Upper lobe of right lung (tissue), 1 donor: ENCODE measurements around the gene RNFT1. TPM values are rescaled to one million over a fixed set of nuclear protein-coding genes. Genes with fewer than 3 reads are reported as not detected.
"Not testable (repeated sequence)": the region's sequence is repeated elsewhere in the genome, so short reads cannot be mapped to it uniquely, and the experiment has no call there.

Source experiments
- ATAC-seq: fragments of 200-7000 bp; cut with Tn5 transposase; one replicate; pipeline ENCODE4 v1.9.1; 2020; ENCODE audit warnings: mild to moderate bottlenecking, moderate library complexity
- DNase-seq: peaks from one replicate; pipeline ENCODE4 v3.0.0-alpha.2; 2020
- H3K27ac ChIP-seq: fragments of 200-600 bp; one replicate; pipeline ENCODE4 v1.8.0; 2022
- H3K27me3 ChIP-seq: fragments of 200-600 bp; one replicate; pipeline ENCODE4 v1.8.0; 2022; ENCODE audit warnings: mild to moderate bottlenecking
- H3K36me3 ChIP-seq: fragments of 200-600 bp; one replicate; pipeline ENCODE4 v1.8.0; 2022
- H3K4me1 ChIP-seq: fragments of 200-600 bp; one replicate; pipeline ENCODE4 v1.8.0; 2022
- H3K4me3 ChIP-seq: fragments of 200-600 bp; one replicate; pipeline ENCODE4 v1.8.0; 2022; ENCODE audit warnings: mild to moderate bottlenecking
- H3K9me3 ChIP-seq: fragments of 200-600 bp; one replicate; pipeline ENCODE4 v1.8.0; 2022
- intact Hi-C: fragments of 100-400 bp; cut with DNase I; formaldehyde crosslinking; loops from one replicate; pipeline ENCODE4 v1.11.0; 2022
- long read RNA-seq: library from polyadenylated mRNA; unstranded; transcript quantifications from one replicate; pipeline ENCODE4 v2.0.0, GENCODE V29; 2021
- total RNA-seq: library from RNA; stranded (reverse); fragmentation: NEBNext Ultra II Directional; extraction: Animal tissue kit (Norgen Biotek cat#: 25700); gene quantifications from one replicate; pipeline ENCODE4 v1.2.1, GENCODE V29; 2021
- TF ChIP-seq, protein P1 (sequence below): fragments of 200-600 bp; IDR thresholded peaks from one replicate; pipeline ENCODE4 v1.8.0; 2022; ENCODE audit warnings: antibody characterized with exemption
- donor health status: DM: no; HTN: yes; CAD: no; lungs with severe emphysema.

The RNFT1 gene, protein sequence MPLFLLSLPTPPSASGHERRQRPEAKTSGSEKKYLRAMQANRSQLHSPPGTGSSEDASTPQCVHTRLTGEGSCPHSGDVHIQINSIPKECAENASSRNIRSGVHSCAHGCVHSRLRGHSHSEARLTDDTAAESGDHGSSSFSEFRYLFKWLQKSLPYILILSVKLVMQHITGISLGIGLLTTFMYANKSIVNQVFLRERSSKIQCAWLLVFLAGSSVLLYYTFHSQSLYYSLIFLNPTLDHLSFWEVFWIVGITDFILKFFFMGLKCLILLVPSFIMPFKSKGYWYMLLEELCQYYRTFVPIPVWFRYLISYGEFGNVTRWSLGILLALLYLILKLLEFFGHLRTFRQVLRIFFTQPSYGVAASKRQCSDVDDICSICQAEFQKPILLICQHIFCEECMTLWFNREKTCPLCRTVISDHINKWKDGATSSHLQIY
- total RNA-seq, result 30.1 TPM
- long read RNA-seq, transcript RNFT1-201 (9 exons, 2,101 nt), result major isoform, 48 of 69 reads
- long read RNA-seq, partial matches to known transcripts, result 3 of 69 reads
- long read RNA-seq, other reads (novel, unspliced or antisense), result 15 of 69 reads

DNA sequence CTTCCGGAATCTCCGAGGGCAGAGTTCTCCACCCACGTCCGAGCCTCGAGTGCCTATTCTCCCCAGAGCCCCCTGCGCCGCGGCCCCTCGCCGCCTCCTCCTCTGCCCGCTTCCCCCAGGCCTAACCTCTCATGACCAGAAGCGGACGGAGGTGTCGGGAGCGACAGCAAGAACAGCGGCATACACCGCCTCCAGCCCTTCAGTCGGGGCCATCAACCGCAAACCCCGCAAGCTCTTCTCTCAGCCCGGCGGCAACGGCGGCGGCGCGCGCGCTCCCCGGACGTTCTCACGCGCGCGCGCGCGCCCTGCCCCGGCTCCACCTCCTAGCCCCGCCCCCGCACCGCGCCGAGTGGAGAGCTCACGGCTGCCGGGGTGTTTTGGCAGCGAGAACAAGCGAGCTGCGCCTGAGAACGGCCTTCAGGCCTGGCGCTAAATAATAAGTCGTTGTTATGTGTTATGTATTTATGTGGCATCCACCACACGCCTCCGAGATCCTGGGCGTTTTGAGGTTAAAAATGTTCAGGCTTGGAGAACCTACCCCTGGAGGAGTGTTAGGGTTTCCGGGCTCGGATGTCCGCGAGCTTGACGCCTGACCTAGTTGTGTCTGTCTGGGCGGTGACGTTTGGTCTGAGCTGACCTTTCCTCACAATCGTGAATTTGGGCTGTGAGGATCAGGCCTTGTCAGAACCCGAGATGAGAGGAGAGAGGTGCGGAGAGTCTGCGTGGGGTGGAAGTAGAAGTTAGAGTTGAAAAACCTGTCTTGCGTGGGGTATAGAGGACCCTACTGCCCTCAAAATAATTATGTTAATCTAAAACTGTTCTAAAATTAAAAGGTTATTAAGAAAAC is at the start of gene RNFT1:
Gene RNFT1, minus strand, starts transcription at position 259 of the 847 bp plus-strand sequence. Its CDS starts 77 bp downstream, at position 182.
- intact Hi-C loops, result no loop called here
- peak within 1 kb of the TSS; percentile 90 for H3K4me3 ChIP-seq
- H3K4me1 ChIP-seq, result peaks cover 16% of the 10 kb centered on the region
- no peaks in the 10 kb centered on the region for H3K27me3 ChIP-seq
- TF ChIP-seq, protein P1, sequence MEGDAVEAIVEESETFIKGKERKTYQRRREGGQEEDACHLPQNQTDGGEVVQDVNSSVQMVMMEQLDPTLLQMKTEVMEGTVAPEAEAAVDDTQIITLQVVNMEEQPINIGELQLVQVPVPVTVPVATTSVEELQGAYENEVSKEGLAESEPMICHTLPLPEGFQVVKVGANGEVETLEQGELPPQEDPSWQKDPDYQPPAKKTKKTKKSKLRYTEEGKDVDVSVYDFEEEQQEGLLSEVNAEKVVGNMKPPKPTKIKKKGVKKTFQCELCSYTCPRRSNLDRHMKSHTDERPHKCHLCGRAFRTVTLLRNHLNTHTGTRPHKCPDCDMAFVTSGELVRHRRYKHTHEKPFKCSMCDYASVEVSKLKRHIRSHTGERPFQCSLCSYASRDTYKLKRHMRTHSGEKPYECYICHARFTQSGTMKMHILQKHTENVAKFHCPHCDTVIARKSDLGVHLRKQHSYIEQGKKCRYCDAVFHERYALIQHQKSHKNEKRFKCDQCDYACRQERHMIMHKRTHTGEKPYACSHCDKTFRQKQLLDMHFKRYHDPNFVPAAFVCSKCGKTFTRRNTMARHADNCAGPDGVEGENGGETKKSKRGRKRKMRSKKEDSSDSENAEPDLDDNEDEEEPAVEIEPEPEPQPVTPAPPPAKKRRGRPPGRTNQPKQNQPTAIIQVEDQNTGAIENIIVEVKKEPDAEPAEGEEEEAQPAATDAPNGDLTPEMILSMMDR, result no peak
- peak; percentile 97 for DNase-seq
- H3K27ac ChIP-seq, result peak within 1 kb of the TSS; percentile 95
- H3K9me3 ChIP-seq, result no peaks in the 10 kb centered on the region
- no peaks in the 10 kb centered on the region for H3K36me3 ChIP-seq
- ATAC-seq, result peak; percentile 98

DNA sequence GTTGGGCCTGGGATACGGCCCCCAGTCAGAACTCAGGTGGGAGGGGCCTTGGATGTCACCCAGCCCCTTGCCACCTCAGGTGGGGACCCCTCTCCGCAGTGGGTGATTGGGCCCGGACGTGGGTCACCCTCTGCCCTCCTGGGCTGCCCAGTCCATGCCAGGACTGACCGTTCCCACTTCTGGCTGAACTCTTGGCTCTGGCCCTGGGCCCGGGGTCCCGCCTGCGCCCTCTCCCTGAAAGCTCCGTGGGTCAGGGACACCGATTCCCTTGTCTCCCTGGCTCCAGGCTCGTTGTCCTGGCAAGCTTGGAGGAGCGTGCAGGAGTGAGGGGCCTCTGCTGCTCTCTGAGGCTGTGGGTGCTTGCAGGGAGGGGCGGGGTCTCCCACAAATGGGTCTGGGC is 44.8 kb upstream of the RNFT1 start:
- H3K4me3 ChIP-seq, intact Hi-C loops, H3K4me1 ChIP-seq, H3K27me3 ChIP-seq, DNase-seq, H3K27ac ChIP-seq, ATAC-seq, H3K9me3 ChIP-seq, H3K36me3 ChIP-seq: not testable (repeated sequence)

DNA sequence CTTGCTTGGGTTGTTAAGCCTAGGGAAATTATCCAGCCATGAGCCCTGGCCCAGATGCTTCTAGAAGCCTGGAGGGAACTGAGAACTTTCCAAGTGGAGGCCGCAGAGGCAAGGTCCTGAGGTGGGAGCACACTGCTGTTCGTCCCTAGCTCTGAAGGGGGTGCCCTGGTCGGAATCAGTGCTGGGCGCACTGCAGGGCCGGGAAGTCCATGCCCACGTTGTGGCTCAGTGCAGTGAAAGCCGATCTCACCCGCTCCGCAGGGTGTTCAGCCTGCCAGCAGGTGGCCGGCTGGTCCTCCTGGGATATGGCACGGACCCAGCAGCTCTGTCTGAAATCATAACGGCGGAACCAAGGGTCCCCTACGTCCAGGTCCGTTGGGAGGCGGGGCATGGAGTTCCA is 43.8 kb upstream of the RNFT1 start:
- DNase-seq, intact Hi-C loops, H3K4me1 ChIP-seq, H3K4me3 ChIP-seq, ATAC-seq, H3K36me3 ChIP-seq, H3K27ac ChIP-seq, H3K9me3 ChIP-seq, H3K27me3 ChIP-seq: not testable (repeated sequence)

DNA sequence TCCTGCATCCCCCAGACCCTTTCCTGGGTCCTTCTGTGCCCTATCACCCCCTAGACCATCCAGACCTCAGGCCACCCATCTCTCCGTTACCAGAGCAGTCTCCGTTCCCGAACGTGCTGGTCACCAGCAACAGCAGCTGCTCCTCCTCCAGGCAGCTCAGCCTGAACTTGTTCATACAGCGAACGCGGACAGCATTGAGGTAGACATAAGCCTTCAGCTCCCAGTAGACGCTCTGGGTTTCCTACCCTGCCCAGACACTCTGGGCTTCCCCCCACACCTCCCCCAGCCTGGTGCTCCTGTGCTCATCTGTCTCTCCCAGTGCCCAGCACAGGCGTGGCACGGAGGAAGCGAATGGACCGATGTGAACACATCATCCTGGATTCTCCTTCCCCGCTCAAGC is 41.6 kb upstream of the RNFT1 start:
- no peak for DNase-seq
- H3K4me3 ChIP-seq, result no peak overlapping the region
- intact Hi-C loops, result no loop called here
- no peaks in the 10 kb centered on the region for H3K4me1 ChIP-seq
- no peak for ATAC-seq
- H3K9me3 ChIP-seq, result no peaks in the 10 kb centered on the region
- H3K27ac ChIP-seq, result no peak overlapping the region
- TF ChIP-seq, protein P1, result no peak
- no peaks in the 10 kb centered on the region for H3K36me3 ChIP-seq
- no peaks in the 10 kb centered on the region for H3K27me3 ChIP-seq

DNA sequence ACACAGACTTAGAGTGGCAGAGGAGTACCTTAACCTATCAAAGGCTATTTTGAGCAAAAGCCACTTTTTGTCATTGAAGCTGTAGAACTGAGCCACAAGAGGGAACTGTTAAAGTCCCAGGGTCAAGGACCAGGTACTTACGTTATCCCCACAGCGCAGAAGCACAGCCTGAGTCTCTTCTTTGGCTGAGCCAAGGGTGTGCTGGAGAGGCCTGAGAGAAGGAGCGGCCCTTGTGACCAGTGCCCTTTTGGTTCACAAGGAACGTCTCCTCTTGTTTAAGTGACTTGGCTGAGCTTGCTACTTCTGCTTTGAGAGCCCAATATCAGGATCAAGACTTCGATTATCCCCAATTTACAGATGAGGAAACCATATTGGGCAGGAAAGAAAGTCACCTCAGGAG is 40.0 kb upstream of the RNFT1 start:
- intact Hi-C loops, ATAC-seq, DNase-seq: not testable (repeated sequence)

DNA sequence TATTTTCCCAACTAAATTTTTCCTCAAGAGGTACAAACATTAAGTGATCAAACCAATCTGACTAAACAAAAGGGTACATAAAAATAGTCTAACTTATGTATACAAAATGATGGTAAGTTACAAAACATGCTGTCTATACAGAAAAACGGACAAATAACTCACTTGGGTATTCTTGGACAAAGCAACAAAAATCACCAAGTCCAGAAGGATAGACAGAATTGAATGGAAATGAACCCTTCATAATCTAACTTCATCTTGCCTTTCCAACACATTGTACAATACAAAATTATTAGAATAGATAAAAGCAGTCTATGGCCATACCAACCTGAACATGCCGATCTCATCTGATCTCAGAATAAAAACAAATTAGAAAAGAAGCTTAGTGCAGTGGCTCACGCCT is 37.9 kb upstream of the RNFT1 start:
- intact Hi-C loops, H3K27ac ChIP-seq, H3K9me3 ChIP-seq, DNase-seq, H3K4me1 ChIP-seq, H3K4me3 ChIP-seq, ATAC-seq, H3K36me3 ChIP-seq, H3K27me3 ChIP-seq: not testable (repeated sequence)

More for the DNA sequence above, 40.0 kb upstream of the RNFT1 start:
- H3K4me3 ChIP-seq, H3K36me3 ChIP-seq, H3K9me3 ChIP-seq, H3K27ac ChIP-seq, H3K4me1 ChIP-seq, H3K27me3 ChIP-seq: not testable (repeated sequence)

DNA sequence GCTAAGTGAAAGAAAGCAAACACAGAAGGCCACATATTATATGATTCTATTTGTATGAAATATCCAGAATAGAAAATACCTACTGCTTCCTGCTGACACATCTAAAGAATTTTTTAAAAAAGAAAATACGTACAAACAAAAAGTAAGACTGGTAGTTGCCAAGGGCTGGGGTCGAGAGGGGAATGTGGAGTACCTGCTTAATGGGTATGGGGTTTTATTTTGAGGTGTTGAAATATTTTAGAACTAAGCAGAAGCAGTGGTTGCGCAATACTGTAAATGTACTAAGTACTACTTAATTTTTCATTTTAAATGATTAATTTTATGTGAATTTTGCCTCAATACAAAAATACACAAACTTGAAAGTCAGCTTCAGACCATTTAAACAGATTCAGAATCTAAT is 32.1 kb upstream of the RNFT1 start:
- ATAC-seq, intact Hi-C loops, H3K36me3 ChIP-seq, H3K4me1 ChIP-seq, H3K9me3 ChIP-seq, H3K27me3 ChIP-seq, H3K4me3 ChIP-seq, H3K27ac ChIP-seq, DNase-seq: not testable (repeated sequence)

DNA sequence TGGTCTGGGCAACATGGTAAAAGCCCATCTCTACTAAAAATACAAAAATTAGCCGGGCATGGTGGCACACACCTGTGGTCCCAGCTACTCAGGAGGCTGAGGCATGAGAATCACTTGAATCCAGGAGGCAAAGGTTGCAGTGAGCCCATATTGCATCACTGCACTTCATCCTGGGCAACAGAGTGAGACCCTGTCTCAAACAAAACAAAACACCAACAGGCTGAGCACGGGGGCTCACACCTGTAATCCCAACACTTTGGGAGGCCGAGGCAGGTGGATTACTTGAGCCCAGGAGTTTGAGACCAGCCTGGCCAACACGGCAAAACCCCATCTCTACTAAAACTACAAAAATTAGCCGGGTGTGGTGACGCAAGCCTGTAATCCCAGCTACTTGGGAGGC is 10.6 kb upstream of the RNFT1 start:
- DNase-seq, H3K4me1 ChIP-seq, H3K36me3 ChIP-seq, intact Hi-C loops, H3K4me3 ChIP-seq, H3K27ac ChIP-seq, H3K27me3 ChIP-seq, ATAC-seq, H3K9me3 ChIP-seq: not testable (repeated sequence)

DNA sequence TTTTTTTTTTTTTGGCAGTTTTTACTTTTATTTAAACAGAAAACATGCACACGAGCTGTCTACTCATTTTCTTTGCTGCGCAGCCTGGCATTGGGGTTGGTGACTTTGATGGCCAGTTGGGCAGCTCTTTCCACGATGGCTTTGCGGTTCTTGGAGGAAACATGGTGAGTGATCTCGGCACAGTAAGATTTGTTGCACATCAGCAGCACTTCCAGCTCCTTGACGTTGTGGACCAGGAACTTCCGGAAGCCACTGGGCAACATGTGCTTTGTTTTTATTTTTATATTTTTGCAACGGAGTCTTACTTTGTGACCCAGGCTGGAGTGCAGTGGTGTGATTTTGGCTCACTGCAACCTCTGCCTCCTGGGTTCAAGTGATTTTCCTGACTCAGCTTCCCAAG is 8.9 kb upstream of the RNFT1 start:
- intact Hi-C loops, H3K36me3 ChIP-seq, H3K4me3 ChIP-seq, H3K9me3 ChIP-seq, DNase-seq, H3K27ac ChIP-seq, H3K27me3 ChIP-seq, ATAC-seq, H3K4me1 ChIP-seq: not testable (repeated sequence)
